Colonic mucosa (tissue), 4 donors: ENCODE measurements around the gene METTL27. TPM values are rescaled to one million over a fixed set of nuclear protein-coding genes. Genes with fewer than 3 reads are reported as not detected.

Experiments used
- DNase-seq: peaks from one replicate; pipeline ENCODE4 v3.0.0-alpha.2; 2020
- H3K27ac ChIP-seq: fragments of 200-600 bp; one replicate; pipeline ENCODE4 v1.8.0; 2021
- H3K27me3 ChIP-seq: fragments of 200-600 bp; one replicate; pipeline ENCODE4 v1.8.0; 2021
- H3K36me3 ChIP-seq: fragments of 200-600 bp; one replicate; pipeline ENCODE4 v1.8.0; 2021
- H3K4me1 ChIP-seq: fragments of 200-600 bp; one replicate; pipeline ENCODE4 v1.8.0; 2021; ENCODE audit warnings: mild to moderate bottlenecking
- H3K4me3 ChIP-seq: fragments of 200-600 bp; one replicate; pipeline ENCODE4 v1.8.0; 2021
- H3K9ac ChIP-seq, 2 donors: one replicate each; pipeline ENCODE4 v1.7.0; 2013; ENCODE audit warnings: control low read depth in 2 of 2, low read depth in 2 of 2, low read length in 2 of 2
- H3K9me3 ChIP-seq: fragments of 200-600 bp; one replicate; pipeline ENCODE4 v1.8.0; 2021
- CTCF ChIP-seq: fragments of 200-600 bp; IDR thresholded peaks from one replicate; pipeline ENCODE4 v1.8.0; 2022; ENCODE audit warnings: antibody characterized with exemption, mild to moderate bottlenecking
- intact Hi-C: fragments of 100-400 bp; cut with DNase I; formaldehyde crosslinking; loops from one replicate; pipeline ENCODE4 v1.14.1; 2022
- total RNA-seq, 2 donors: library from RNA; stranded (reverse); fragmentation: NEBNext Ultra II Directional in 1 of 2; extraction: Animal tissue kit (Norgen Biotek cat#: 25700) in 1 of 2; gene quantifications; one replicate each; pipeline ENCODE4 v1.2.1, GENCODE V29; 2021
- donor health status: healthy.
- donor health status: DM: no; HTN: no; CAD: no.
- donor health status: DM: no; HTN: no; CAD: no.

Gene METTL27
- total RNA-seq, 2 donors from 2014 or later = 4.0 to 7.4 TPM

- Histone ChIP-seq H3K36me3 (no peaks in the 10 kb centered on the region), H3K4me1 (no peaks in the 10 kb centered on the region), H3K4me3 (no peak overlapping the region), H3K27ac (no peak overlapping the region), H3K9me3 (no peaks in the 10 kb centered on the region), H3K9ac (no peak overlapping the region), H3K27me3 (no peaks in the 10 kb centered on the region)
- no peak for TF ChIP-seq CTCF
- no peak for DNase-seq
- intact Hi-C loops = loop anchor here (5.0 kb wide), 1 partner anchor 44 kb away; no protein-coding TSS in a partner anchor
Observed at GRCh38 chr7:73812996-73813395, 29.3 kb downstream of the METTL27 start.

- DNase-seq = peak; percentile 90
- peak; percentile 91 for TF ChIP-seq CTCF
- peak overlapping the region; percentile 91 for H3K27ac ChIP-seq
Observed at GRCh38 chr7:73811760-73812168, 30.6 kb downstream of the METTL27 start.

GRCh38 chr7:73810998-73811360 is 31.3 kb downstream of the METTL27 start:
- no peak for TF ChIP-seq CTCF

More at GRCh38 chr7:73811760-73812168, 30.6 kb downstream of the METTL27 start:
- H3K9me3 ChIP-seq = no peaks in the 10 kb centered on the region
- H3K36me3 ChIP-seq = no peaks in the 10 kb centered on the region
- no peaks in the 10 kb centered on the region for H3K27me3 ChIP-seq
- intact Hi-C loops = loop anchor here (5.0 kb wide), 1 partner anchor 46 kb away; no protein-coding TSS in a partner anchor
- no peaks in the 10 kb centered on the region for H3K4me1 ChIP-seq
- no peak overlapping the region for H3K9ac ChIP-seq
- no peak overlapping the region for H3K4me3 ChIP-seq

GRCh38 chr7:73809467-73809951 is 32.8 kb downstream of the METTL27 start:
- Histone ChIP-seq H3K4me3 (no peak overlapping the region), H3K27ac (peak overlapping the region; percentile 91), H3K27me3 (no peaks in the 10 kb centered on the region), H3K4me1 (no peaks in the 10 kb centered on the region), H3K9me3 (no peaks in the 10 kb centered on the region), H3K36me3 (no peaks in the 10 kb centered on the region), H3K9ac (peak overlapping the region; percentile 43 to 66)
- intact Hi-C loops = no loop called here
- TF ChIP-seq CTCF = no peak
- peak; percentile 87 for DNase-seq

More at GRCh38 chr7:73810998-73811360, 31.3 kb downstream of the METTL27 start:
- DNase-seq = peak; percentile 20
- Histone ChIP-seq H3K36me3 (no peaks in the 10 kb centered on the region), H3K9ac (peak overlapping the region in 1 of 2 donors; percentile 43), H3K9me3 (no peaks in the 10 kb centered on the region), H3K4me1 (no peaks in the 10 kb centered on the region), H3K4me3 (no peak overlapping the region), H3K27me3 (no peaks in the 10 kb centered on the region), H3K27ac (peak overlapping the region; percentile 91)
- intact Hi-C loops = loop anchor here (5.0 kb wide), 1 partner anchor 46 kb away; no protein-coding TSS in a partner anchor

- intact Hi-C loops = no loop called here
- no peaks in the 10 kb centered on the region for H3K27me3 ChIP-seq
- no peaks in the 10 kb centered on the region for H3K4me1 ChIP-seq
- H3K4me3 ChIP-seq = no peak overlapping the region
- no peak for TF ChIP-seq CTCF
- H3K9ac ChIP-seq = no peak overlapping the region
- no peaks in the 10 kb centered on the region for H3K36me3 ChIP-seq
- peak; percentile 26 for DNase-seq
- H3K27ac ChIP-seq = no peak overlapping the region
- no peaks in the 10 kb centered on the region for H3K9me3 ChIP-seq
Observed at GRCh38 chr7:73802459-73802858, 39.9 kb downstream of the METTL27 start.
